H9 (cell line): ENCODE data around the gene CFAP57. TPM values are rescaled to one million over a fixed set of nuclear protein-coding genes. Genes with fewer than 3 reads are reported as not detected.

ENCODE experiments used
- DNase-seq: peaks from one replicate; pipeline ENCODE4 v3.0.0-alpha.2; 2017
- H2AFZ ChIP-seq: one replicate; pipeline ENCODE4 v1.6.1; 2013; ENCODE audit warnings: mild to moderate bottlenecking, low read length, control low read depth, moderate library complexity
- H2AK5ac ChIP-seq: 2 replicates; pipeline ENCODE4 v1.6.1; 2013; ENCODE audit warnings: low read length, control low read depth, mixed read lengths; ENCODE audit not compliant: insufficient read length
- H2BK120ac ChIP-seq: one replicate; pipeline ENCODE4 v1.6.1; 2013; ENCODE audit warnings: low read depth, mild to moderate bottlenecking, low read length, control low read depth, inconsistent platforms; ENCODE audit not compliant: poor library complexity, severe bottlenecking
- H2BK12ac ChIP-seq: 2 replicates; pipeline ENCODE4 v1.6.1; 2013; ENCODE audit warnings: low read length, control low read depth, mixed read lengths, low read depth; ENCODE audit not compliant: insufficient read length
- H2BK15ac ChIP-seq: 2 replicates; pipeline ENCODE4 v1.6.1; 2013; ENCODE audit warnings: low read depth, low read length, control low read depth
- H2BK20ac ChIP-seq: one replicate; pipeline ENCODE4 v1.6.1; 2013; ENCODE audit warnings: low read depth, mild to moderate bottlenecking, low read length, control low read depth, inconsistent platforms; ENCODE audit not compliant: poor library complexity, severe bottlenecking
- H2BK5ac ChIP-seq: 2 replicates; pipeline ENCODE4 v1.6.1; 2013; ENCODE audit warnings: low read length, control low read depth, mixed read lengths; ENCODE audit not compliant: insufficient read length
- H3K14ac ChIP-seq: 2 replicates; pipeline ENCODE4 v1.6.1; 2013; ENCODE audit warnings: low read length, control low read depth; ENCODE audit not compliant: insufficient read depth
- H3K18ac ChIP-seq: 2 replicates; pipeline ENCODE4 v1.6.1; 2013; ENCODE audit warnings: low read depth, mild to moderate bottlenecking, mixed read lengths, low read length, control low read depth; ENCODE audit not compliant: insufficient read length
- H3K23ac ChIP-seq: 2 replicates; pipeline ENCODE4 v1.6.1; 2013; ENCODE audit warnings: low read length, control low read depth, mixed read lengths, low read depth; ENCODE audit not compliant: insufficient read length
- H3K23me2 ChIP-seq: 2 replicates; pipeline ENCODE4 v1.6.1; 2013; ENCODE audit warnings: low read depth, mild to moderate bottlenecking, mixed read lengths, low read length, control low read depth; ENCODE audit not compliant: insufficient read length, poor library complexity, severe bottlenecking
- H3K27ac ChIP-seq: 2 replicates; pipeline ENCODE4 v1.5.1; 2013; ENCODE audit warnings: low read length, control low read depth, mixed read lengths, low read depth; ENCODE audit not compliant: insufficient read length
- H3K27me3 ChIP-seq: 2 replicates; pipeline ENCODE4 v1.6.1; 2013; ENCODE audit warnings: low read length, control low read depth, inconsistent platforms; ENCODE audit not compliant: insufficient read depth
- H3K4ac ChIP-seq: 2 replicates; pipeline ENCODE4 v1.6.1; 2013; ENCODE audit warnings: low read depth, mild to moderate bottlenecking, control low read depth, inconsistent platforms, low read length, moderate library complexity
- H3K4me1 ChIP-seq: 2 replicates; pipeline ENCODE4 v1.6.1; 2013; ENCODE audit warnings: low read length, control low read depth, inconsistent platforms; ENCODE audit not compliant: insufficient read depth
- H3K4me2 ChIP-seq: 2 replicates; pipeline ENCODE4 v1.6.1; 2013; ENCODE audit warnings: low read length, control low read depth, mixed read lengths; ENCODE audit not compliant: insufficient read length, insufficient read depth
- H3K56ac ChIP-seq: 2 replicates; pipeline ENCODE4 v1.6.1; 2013; ENCODE audit warnings: low read depth, mild to moderate bottlenecking, mixed read lengths, low read length, control low read depth; ENCODE audit not compliant: insufficient read length
- H3K79me1 ChIP-seq: 2 replicates; pipeline ENCODE4 v1.6.1; 2013; ENCODE audit warnings: low read depth, mild to moderate bottlenecking, moderate library complexity, low read length, control low read depth, inconsistent platforms; ENCODE audit not compliant: insufficient read depth, poor library complexity, severe bottlenecking
- H3K79me2 ChIP-seq: 2 replicates; pipeline ENCODE4 v1.6.1; 2013; ENCODE audit warnings: low read length, control low read depth, inconsistent platforms; ENCODE audit not compliant: insufficient read depth
- H3K9ac ChIP-seq: 2 replicates; pipeline ENCODE4 v1.6.1; 2013; ENCODE audit warnings: low read length, control low read depth, mixed read lengths; ENCODE audit not compliant: insufficient read length; ENCODE audit errors: extremely low read depth
- H3K9me3 ChIP-seq: one replicate; pipeline ENCODE4 v1.6.1; 2013; ENCODE audit warnings: low read depth, low read length, inconsistent platforms; ENCODE audit not compliant: control insufficient read depth
- H3T11ph ChIP-seq: one replicate; pipeline ENCODE4 v1.6.1; 2013; ENCODE audit warnings: mild to moderate bottlenecking, low read length, control low read depth, inconsistent platforms
- H4K20me1 ChIP-seq: one replicate; pipeline ENCODE4 v1.6.1; 2013; ENCODE audit not compliant: control insufficient read depth, insufficient read length, insufficient read depth
- H4K5ac ChIP-seq: 2 replicates; pipeline ENCODE4 v1.6.1; 2013; ENCODE audit warnings: low read depth, mild to moderate bottlenecking, mixed read lengths, low read length, control low read depth; ENCODE audit not compliant: insufficient read length
- H4K8ac ChIP-seq: replicated peaks from 2 replicates; pipeline ENCODE4 v1.6.1; 2013; ENCODE audit warnings: low read length, control low read depth, mixed read lengths, low read depth; ENCODE audit not compliant: insufficient read length
- H4K91ac ChIP-seq: 2 replicates; pipeline ENCODE4 v1.6.1; 2013; ENCODE audit warnings: low read depth, mild to moderate bottlenecking, moderate library complexity, mixed read lengths, low read length, control low read depth; ENCODE audit not compliant: insufficient read length
- H3K27ac Mint-ChIP-seq, 3 experiments: 2 replicates in 2 of 3; 3 replicates in 1 of 3; pipeline ENCODE4 v1.8.0; 2020 to 2021; ENCODE audit warnings: mixed read lengths in 3 of 3, mild to moderate bottlenecking in 1 of 3, moderate library complexity in 1 of 3
- H3K27me3 Mint-ChIP-seq: 2 replicates; pipeline ENCODE4 v1.8.0; 2021; ENCODE audit warnings: low read depth, mild to moderate bottlenecking, moderate library complexity, mixed read lengths
- H3K36me3 Mint-ChIP-seq, 3 experiments: 2 replicates in 2 of 3; 3 replicates in 1 of 3; pipeline ENCODE4 v1.8.0; 2020 to 2021; ENCODE audit warnings: low read depth in 3 of 3, mixed read lengths in 3 of 3; ENCODE audit not compliant: insufficient read depth in 1 of 3
- H3K4me1 Mint-ChIP-seq, 2 experiments: 2 replicates each; pipeline ENCODE4 v1.8.0; 2020; ENCODE audit warnings: mixed read lengths in 2 of 2
- H3K4me3 Mint-ChIP-seq, 2 experiments: 2 replicates in 1 of 2; 3 replicates in 1 of 2; pipeline ENCODE4 v1.8.0; 2020 to 2021; ENCODE audit warnings: mild to moderate bottlenecking in 2 of 2, mixed read lengths in 2 of 2, moderate library complexity in 1 of 2
- H3K9me3 Mint-ChIP-seq, 2 experiments: 2 replicates in 1 of 2; 3 replicates in 1 of 2; pipeline ENCODE4 v1.8.0; 2020; ENCODE audit warnings: mild to moderate bottlenecking in 2 of 2, mixed read lengths in 2 of 2, moderate library complexity in 1 of 2
- total RNA-seq: library from RNA; stranded (reverse); gene quantifications from 2 replicates; pipeline ENCODE4 v1.2.1, GENCODE V29; 2021
- TF ChIP-seq, protein P1 (sequence below): fragments of 200-600 bp; sonication (generic); conservative IDR thresholded peaks from 3 replicates; pipeline ENCODE4 v1.8.0; 2021; ENCODE audit warnings: antibody characterized with exemption, mild to moderate bottlenecking

Gene CFAP57
- total RNA-seq, 1 experiment from 2014 or later, result 0.33 TPM

DNA sequence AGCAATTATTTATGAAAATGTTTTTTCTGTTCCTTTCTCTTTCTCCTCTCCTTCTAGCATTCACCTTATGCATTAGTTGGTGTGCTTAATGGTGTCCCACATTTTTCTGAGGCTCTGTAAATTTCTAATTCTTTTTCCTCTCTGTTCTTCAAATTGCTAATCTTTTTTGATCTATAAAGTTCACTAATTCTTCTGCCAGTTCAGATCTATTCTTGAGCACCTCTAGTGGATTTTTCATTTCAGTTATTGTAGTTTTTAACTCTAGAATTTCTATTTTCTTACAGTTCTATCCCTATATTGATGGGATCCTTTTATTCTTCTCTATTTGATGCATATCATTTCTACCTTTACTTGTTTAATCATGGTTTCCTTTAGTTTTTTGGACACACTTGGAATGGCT, 22.4 kb downstream of the CFAP57 start:
- Histone ChIP-seq H3K56ac (no peak overlapping the region), H4K20me1 (no peaks in the 10 kb centered on the region), H3T11ph (no peak overlapping the region), H4K5ac (no peak overlapping the region), H3K79me1 (no peaks in the 10 kb centered on the region), H3K4me1 (no peaks in the 10 kb centered on the region), H4K8ac (no peak overlapping the region), H3K9me3 (no peaks in the 10 kb centered on the region), H3K9ac (no peak overlapping the region), H3K23ac (no peak overlapping the region), H3K14ac (no peak overlapping the region), H3K4me2 (no peak overlapping the region), H3K23me2 (no peaks in the 10 kb centered on the region), H2BK15ac (no peak overlapping the region), H3K79me2 (no peaks in the 10 kb centered on the region), H2AFZ (no peak overlapping the region), H2BK12ac (no peak overlapping the region), H4K91ac (no peak overlapping the region), H2AK5ac (no peak overlapping the region), H3K27me3 (no peaks in the 10 kb centered on the region), H2BK20ac (no peak overlapping the region), H2BK120ac (no peak overlapping the region), H3K27ac (no peak overlapping the region), H2BK5ac (no peak overlapping the region), H3K18ac (no peak overlapping the region), H3K4ac (no peak overlapping the region)
- TF ChIP-seq, protein P1, sequence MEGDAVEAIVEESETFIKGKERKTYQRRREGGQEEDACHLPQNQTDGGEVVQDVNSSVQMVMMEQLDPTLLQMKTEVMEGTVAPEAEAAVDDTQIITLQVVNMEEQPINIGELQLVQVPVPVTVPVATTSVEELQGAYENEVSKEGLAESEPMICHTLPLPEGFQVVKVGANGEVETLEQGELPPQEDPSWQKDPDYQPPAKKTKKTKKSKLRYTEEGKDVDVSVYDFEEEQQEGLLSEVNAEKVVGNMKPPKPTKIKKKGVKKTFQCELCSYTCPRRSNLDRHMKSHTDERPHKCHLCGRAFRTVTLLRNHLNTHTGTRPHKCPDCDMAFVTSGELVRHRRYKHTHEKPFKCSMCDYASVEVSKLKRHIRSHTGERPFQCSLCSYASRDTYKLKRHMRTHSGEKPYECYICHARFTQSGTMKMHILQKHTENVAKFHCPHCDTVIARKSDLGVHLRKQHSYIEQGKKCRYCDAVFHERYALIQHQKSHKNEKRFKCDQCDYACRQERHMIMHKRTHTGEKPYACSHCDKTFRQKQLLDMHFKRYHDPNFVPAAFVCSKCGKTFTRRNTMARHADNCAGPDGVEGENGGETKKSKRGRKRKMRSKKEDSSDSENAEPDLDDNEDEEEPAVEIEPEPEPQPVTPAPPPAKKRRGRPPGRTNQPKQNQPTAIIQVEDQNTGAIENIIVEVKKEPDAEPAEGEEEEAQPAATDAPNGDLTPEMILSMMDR, result no peak
- H3K9me3 Mint-ChIP-seq, result peaks cover 4 to 10% of the 10 kb centered on the region in 2 experiments; a peak in 3 of 5 replicates
- no peak for DNase-seq
- H3K27me3 Mint-ChIP-seq, result no peaks in the 10 kb centered on the region
- no peaks in the 10 kb centered on the region; a peak in 1 of 4 replicates for H3K4me1 Mint-ChIP-seq
- H3K36me3 Mint-ChIP-seq, result peaks cover 0 to 4% (median 0%) of the 10 kb centered on the region in 3 experiments; a peak in 1 of 7 replicates
- H3K4me3 Mint-ChIP-seq, result no peak overlapping the region
- H3K27ac Mint-ChIP-seq, result no peak overlapping the region
